Activated B cell treated with CpG ODN at 0.5 μM for 24 hours (primary cell): ENCODE results near the gene LENG8. TPM values are rescaled to one million over a fixed set of nuclear protein-coding genes. Genes with fewer than 3 reads are reported as not detected.
"Not testable (repeated sequence)": the region's sequence is repeated elsewhere in the genome, so short reads cannot be mapped to it uniquely, and the experiment has no call there.

Source experiments
- ATAC-seq: fragments of 200-7000 bp; cut with Tn5 transposase; one replicate; pipeline ENCODE4 v1.10.0; 2021; ENCODE audit warnings: low read depth, mild to moderate bottlenecking, moderate library complexity
- CTCF ChIA-PET: fragments of 350-600 bp; sonication (Branson Sonifier 250); formaldehyde crosslinking; loops from one replicate; lab custom pipeline; 2021; ENCODE audit warnings: antibody characterized with exemption; lab: Charles Lee
- POLR2A ChIA-PET: fragments of 350-600 bp; sonication (Branson Sonifier 250); formaldehyde crosslinking; loops from one replicate; lab custom pipeline; 2021; ENCODE audit warnings: antibody characterized with exemption; lab: Charles Lee
- DNase-seq: peaks from one replicate; pipeline ENCODE4 v3.0.0; 2022
- H3K27ac Mint-ChIP-seq: one replicate; pipeline ENCODE4 v1.8.0; 2020; ENCODE audit warnings: mixed read lengths
- H3K27me3 Mint-ChIP-seq: one replicate; pipeline ENCODE4 v1.8.0; 2021; ENCODE audit warnings: mixed read lengths
- H3K36me3 Mint-ChIP-seq: one replicate; pipeline ENCODE4 v1.8.0; 2021; ENCODE audit warnings: low read depth, mixed read lengths
- H3K4me1 Mint-ChIP-seq: one replicate; pipeline ENCODE4 v1.8.0; 2021; ENCODE audit warnings: mixed read lengths
- H3K4me3 Mint-ChIP-seq: one replicate; pipeline ENCODE4 v1.8.0; 2020; ENCODE audit warnings: mild to moderate bottlenecking, mixed read lengths
- H3K9me3 Mint-ChIP-seq: one replicate; pipeline ENCODE4 v1.8.0; 2020; ENCODE audit warnings: mixed read lengths
- CTCF ChIP-seq: fragments of 200-600 bp; IDR thresholded peaks from one replicate; pipeline ENCODE4 v1.8.0; 2022; ENCODE audit warnings: antibody characterized with exemption, mild to moderate bottlenecking
- intact Hi-C: fragments of 100-400 bp; cut with micrococcal nuclease; formaldehyde crosslinking; loops from one replicate; pipeline ENCODE4 v1.15.1; 2024
- total RNA-seq: library from RNA; stranded (reverse); gene quantifications from 2 replicates; pipeline ENCODE4 v1.2.3, GENCODE V29; 2022

The LENG8 gene
- total RNA-seq, 1 donor from 2014 or later: 363 TPM

GRCh38 chr19:54464044-54464629 is 15.1 kb downstream of the LENG8 start:
- H3K4me3 Mint-ChIP-seq: peak overlapping the region; percentile 82
- intact Hi-C loops: loop anchor here (1.0 to 10.0 kb wide), 8 partner anchors 153 to 1181 kb away; partner anchors contain the start of genes CCDC106, PPP6R1, ZNF580 and ZNF581
- H3K27ac Mint-ChIP-seq: peak overlapping the region; percentile 90
- TF ChIP-seq CTCF: no peak
- H3K4me1 Mint-ChIP-seq: peaks cover 23% of the 10 kb centered on the region
- peak; percentile 79 for DNase-seq
- H3K27me3 Mint-ChIP-seq: no peaks in the 10 kb centered on the region
- ATAC-seq: peak; percentile 58
- H3K9me3 Mint-ChIP-seq: no peaks in the 10 kb centered on the region
- CTCF ChIA-PET: no interaction called here
- POLR2A ChIA-PET: interaction anchor here (0.5 to 3.4 kb wide), 17 partner anchors 10 to 1191 kb away, joined by 3 to 78 read pairs (median 4); partner anchors contain the start of genes CNOT3, LENG8, MBOAT7 and PRKCG
- H3K36me3 Mint-ChIP-seq: peaks cover 34% of the 10 kb centered on the region

- H3K27ac Mint-ChIP-seq: peak overlapping the region; percentile 90
- ATAC-seq (peak; percentile 51), DNase-seq (peak; percentile 74)
- peaks cover 27% of the 10 kb centered on the region for H3K36me3 Mint-ChIP-seq
- H3K9me3 Mint-ChIP-seq: no peaks in the 10 kb centered on the region
- intact Hi-C loops: loop anchor here (1.0 to 10.0 kb wide), 8 partner anchors 152 to 1180 kb away; partner anchors contain the start of genes CCDC106, PPP6R1, ZNF580 and ZNF581
- no peak for TF ChIP-seq CTCF
- peaks cover 4% of the 10 kb centered on the region for H3K27me3 Mint-ChIP-seq
- ChIA-PET POLR2A (interaction anchor here (1.9 kb wide), 1 partner anchor 16 kb away, joined by 11 read pairs; the partner anchor contains the start of gene LENG8), CTCF (no interaction called here)
- H3K4me1 Mint-ChIP-seq: peaks cover 19% of the 10 kb centered on the region
- H3K4me3 Mint-ChIP-seq: peak overlapping the region; percentile 82
Observed at GRCh38 chr19:54464630-54465425, 15.8 kb downstream of the LENG8 start.

GRCh38 chr19:54465426-54466109 is 16.6 kb downstream of the LENG8 start:
- DNase-seq (no peak), ATAC-seq (no peak)
- H3K36me3 Mint-ChIP-seq: peaks cover 24% of the 10 kb centered on the region
- ChIA-PET CTCF (no interaction called here), POLR2A (interaction anchor here (1.9 kb wide), 1 partner anchor 17 kb away, joined by 11 read pairs; the partner anchor contains the start of gene LENG8)
- peak overlapping the region; percentile 57 for H3K4me3 Mint-ChIP-seq
- H3K9me3 Mint-ChIP-seq: no peaks in the 10 kb centered on the region
- intact Hi-C loops: loop anchor here (2.0 to 10.0 kb wide), 2 partner anchors 1011 to 1179 kb away; partner anchors contain the start of genes CCDC106, ZNF580, ZNF581 and ZNF628
- H3K27me3 Mint-ChIP-seq: peaks cover 12% of the 10 kb centered on the region
- no peak for TF ChIP-seq CTCF
- H3K4me1 Mint-ChIP-seq: peaks cover 23% of the 10 kb centered on the region
- H3K27ac Mint-ChIP-seq: no peak overlapping the region

GRCh38 chr19:54466110-54466480 is 17.1 kb downstream of the LENG8 start:
- POLR2A ChIA-PET: interaction anchor here (1.9 kb wide), 1 partner anchor 18 kb away, joined by 11 read pairs; the partner anchor contains the start of gene LENG8
- CTCF ChIA-PET, DNase-seq, ATAC-seq, H3K9me3 Mint-ChIP-seq, H3K27ac Mint-ChIP-seq: not testable (repeated sequence)
- Mint-ChIP-seq H3K4me3 (peak overlapping the region; percentile 20), H3K4me1 (peaks cover 27% of the 10 kb centered on the region), H3K36me3 (peaks cover 19% of the 10 kb centered on the region), H3K27me3 (peaks cover 15% of the 10 kb centered on the region)
- intact Hi-C loops: loop anchor here (10.0 kb wide), 1 partner anchor 1179 kb away; the partner anchor contains the start of genes CCDC106, ZNF580 and ZNF581

GRCh38 chr19:54469496-54469934 is 20.5 kb downstream of the LENG8 start:
- ChIA-PET POLR2A (no interaction called here), CTCF (interaction anchor here (1.0 kb wide), 1 partner anchor 12 kb away, joined by 4 read pairs; no protein-coding TSS in a partner anchor)
- no peak overlapping the region for H3K27ac Mint-ChIP-seq
- peaks cover 26% of the 10 kb centered on the region for H3K27me3 Mint-ChIP-seq
- H3K4me3 Mint-ChIP-seq: no peak overlapping the region
- no peak for ATAC-seq
- H3K4me1 Mint-ChIP-seq: peaks cover 19% of the 10 kb centered on the region
- intact Hi-C loops: loop anchor here (10.0 kb wide), 1 partner anchor 1175 kb away; the partner anchor contains the start of genes CCDC106, ZNF580 and ZNF581
- no peaks in the 10 kb centered on the region for H3K36me3 Mint-ChIP-seq
- H3K9me3 Mint-ChIP-seq: no peaks in the 10 kb centered on the region
- DNase-seq: no peak
- TF ChIP-seq CTCF: no peak
